ENCODE results near the gene SLC9A8. TPM values are rescaled to one million over a fixed set of nuclear protein-coding genes. Genes with fewer than 3 reads are reported as not detected.

Gene SLC9A8
- total RNA-seq, 1 experiment from 2014 or later, result 21.4 TPM

GRCh38 chr20:49886571-49887213 lies 74.1 kb downstream of the SLC9A8 start:
- BruUV-seq (replicated peaks), result no TSS peak
- no peak for DNase-seq
- TF ChIP-seq CTCF (conservative IDR thresholded peaks at IDR 0.05) (no peak), EZH2 (IDR thresholded peaks at IDR 0.05; ENCODE audit: low read depth) (no peak)
- ChIA-PET CTCF (interaction anchor here (1.0 kb wide), 1 partner anchor 256 kb away, joined by 3 read pairs; no protein-coding TSS in a partner anchor), POLR2A (ENCODE audit: unreplicated experiment) (interaction anchor here (1.2 kb wide), 1 partner anchor 271 kb away, joined by 4 read pairs; no protein-coding TSS in a partner anchor)
- Histone ChIP-seq H3K9me2 (ENCODE audit: insufficient read depth) (no peaks in the 10 kb centered on the region), H4K20me1 (ENCODE audit: insufficient read depth) (no peaks in the 10 kb centered on the region), H3K36me3 (ENCODE audit: low read depth) (peaks cover 12% of the 10 kb centered on the region; the same call in 1 of the 2 replicates), H3K27me3 (ENCODE audit: insufficient read depth, low read depth) (no peaks in the 10 kb centered on the region), H3K27ac (no peak overlapping the region), H3K9me3 (ENCODE audit: insufficient read depth, low read depth) (no peaks in the 10 kb centered on the region), H3K4me1 (replicated peaks; ENCODE audit: insufficient read depth) (peaks cover 44% of the 10 kb centered on the region), H3K4me3 (no peak overlapping the region), H2AFZ (no peak overlapping the region), H3F3A (ENCODE audit: insufficient read depth, low read depth) (peaks cover 38% of the 10 kb centered on the region), H3K79me2 (ENCODE audit: low read depth) (no peaks in the 10 kb centered on the region), H3K4me2 (no peak overlapping the region)
- intact Hi-C loops (cut with micrococcal nuclease; ENCODE audit: unreplicated experiment), result loop anchor here (5.0 kb wide), 1 partner anchor 114 kb away; no protein-coding TSS in a partner anchor

GRCh38 chr20:49887251-49888211 lies 74.9 kb downstream of the SLC9A8 start:
- H3F3A ChIP-seq (ENCODE audit: insufficient read depth, low read depth), result peaks cover 38% of the 10 kb centered on the region
- intact Hi-C loops (cut with micrococcal nuclease; ENCODE audit: unreplicated experiment), result loop anchor here (1.0 to 5.0 kb wide), 3 partner anchors 115 to 346 kb away; no protein-coding TSS in a partner anchor
- no TSS peak for BruUV-seq (replicated peaks)

More at GRCh38 chr20:49887251-49888211, 74.9 kb downstream of the SLC9A8 start:
- DNase-seq, result no peak
- CTCF ChIA-PET, result interaction anchor here (1.0 kb wide), 1 partner anchor 257 kb away, joined by 3 read pairs; no protein-coding TSS in a partner anchor
- Histone ChIP-seq H2AFZ (no peak overlapping the region), H3K27ac (peak overlapping the region; percentile 49), H3K9me2 (ENCODE audit: insufficient read depth) (no peaks in the 10 kb centered on the region), H3K27me3 (ENCODE audit: insufficient read depth, low read depth) (no peaks in the 10 kb centered on the region), H3K9me3 (ENCODE audit: insufficient read depth, low read depth) (no peaks in the 10 kb centered on the region), H3K79me2 (ENCODE audit: low read depth) (no peaks in the 10 kb centered on the region), H3K4me1 (replicated peaks; ENCODE audit: insufficient read depth) (peaks cover 44% of the 10 kb centered on the region), H4K20me1 (ENCODE audit: insufficient read depth) (no peaks in the 10 kb centered on the region), H3K4me2 (peak overlapping the region; percentile 37), H3K36me3 (ENCODE audit: low read depth) (peaks cover 12% of the 10 kb centered on the region; the same call in 1 of the 2 replicates), H3K4me3 (no peak overlapping the region)
- TF ChIP-seq CTCF (conservative IDR thresholded peaks at IDR 0.05) (no peak), EZH2 (IDR thresholded peaks at IDR 0.05; ENCODE audit: low read depth) (no peak)
- POLR2A ChIA-PET (ENCODE audit: unreplicated experiment), result interaction anchor here (1.2 kb wide), 1 partner anchor 272 kb away, joined by 4 read pairs; no protein-coding TSS in a partner anchor
